WTC11 (cell line): ENCODE measurements around the gene AADAC. TPM values are rescaled to one million over a fixed set of nuclear protein-coding genes. Genes with fewer than 3 reads are reported as not detected.
"Not testable (repeated sequence)": the region's sequence is repeated elsewhere in the genome, so short reads cannot be mapped to it uniquely, and the experiment has no call there.

ENCODE experiments used
- ATAC-seq: fragments of 200-7000 bp; cut with Tn5 transposase; 2 replicates; pipeline ENCODE4 v1.10.0; 2021; ENCODE audit warnings: mild to moderate bottlenecking, moderate library complexity
- CTCF ChIA-PET: fragments of 300-600 bp; sonication (Branson Sonifier 250); formaldehyde crosslinking; loops from one replicate; lab custom pipeline; 2021; ENCODE audit warnings: antibody characterized with exemption; lab: Charles Lee
- POLR2A ChIA-PET: fragments of 350-600 bp; sonication (Branson Sonifier 250); formaldehyde crosslinking; loops from one replicate; lab custom pipeline; 2021; ENCODE audit warnings: antibody characterized with exemption; lab: Charles Lee
- DNase-seq: peaks from one replicate; pipeline ENCODE4 v3.0.0; 2021; ENCODE audit warnings: low spot score
- H3K27ac Mint-ChIP-seq: 2 replicates; pipeline ENCODE4 v1.8.0; 2021; ENCODE audit warnings: mixed read lengths
- H3K27me3 Mint-ChIP-seq: 2 replicates; pipeline ENCODE4 v1.8.0; 2021; ENCODE audit warnings: low read depth, mild to moderate bottlenecking, moderate library complexity, mixed read lengths
- H3K36me3 Mint-ChIP-seq: 2 replicates; pipeline ENCODE4 v1.8.0; 2021; ENCODE audit warnings: mixed read lengths
- H3K4me1 Mint-ChIP-seq: 2 replicates; pipeline ENCODE4 v1.8.0; 2022; ENCODE audit warnings: mixed read lengths
- H3K4me3 Mint-ChIP-seq: 2 replicates; pipeline ENCODE4 v1.8.0; 2021; ENCODE audit warnings: mild to moderate bottlenecking, moderate library complexity, mixed read lengths
- H3K9me3 Mint-ChIP-seq: 2 replicates; pipeline ENCODE4 v1.8.0; 2021; ENCODE audit warnings: mixed read lengths
- ARID4B ChIP-seq: sonication (generic); formaldehyde crosslinking; IDR thresholded peaks from 2 replicates; pipeline ENCODE4 v1.8.0; 2023; ENCODE audit warnings: missing genetic modification reagents, mild to moderate bottlenecking, borderline replicate concordance
- ATF2 ChIP-seq: sonication (generic); formaldehyde crosslinking; IDR thresholded peaks from 2 replicates; pipeline ENCODE4 v1.8.1; 2022; ENCODE audit warnings: low read depth, missing genetic modification reagents, borderline replicate concordance
- CBFB ChIP-seq: sonication (generic); formaldehyde crosslinking; IDR thresholded peaks from 2 replicates; pipeline ENCODE4 v1.8.1; 2022; ENCODE audit warnings: mild to moderate bottlenecking, low read depth, missing genetic modification reagents
- CREM ChIP-seq: sonication (generic); formaldehyde crosslinking; IDR thresholded peaks from 2 replicates; pipeline ENCODE4 v1.8.1; 2022; ENCODE audit warnings: mild to moderate bottlenecking, missing genetic modification reagents, moderate library complexity
- CTCF ChIP-seq: fragments of 200-600 bp; IDR thresholded peaks from 2 replicates; pipeline ENCODE4 v1.8.0; 2022; ENCODE audit warnings: antibody characterized with exemption
- E2F4 ChIP-seq: sonication (generic); formaldehyde crosslinking; IDR thresholded peaks from 2 replicates; pipeline ENCODE4 v1.8.1; 2022; ENCODE audit warnings: low read depth, mild to moderate bottlenecking, moderate library complexity, missing genetic modification reagents, borderline replicate concordance
- ERG ChIP-seq: fragments of 250-450 bp; sonication (Bioruptor Pico); IDR thresholded peaks from 2 replicates; pipeline ENCODE4 v1.8.0; 2021; ENCODE audit warnings: mild to moderate bottlenecking
- ETV6 ChIP-seq: sonication (generic); formaldehyde crosslinking; IDR thresholded peaks from 2 replicates; pipeline ENCODE4 v1.8.1; 2022; ENCODE audit warnings: mild to moderate bottlenecking, missing genetic modification reagents
- MXD4 ChIP-seq: fragments of 250-450 bp; sonication (Bioruptor Pico); IDR thresholded peaks from 2 replicates; pipeline ENCODE4 v1.8.0; 2021; ENCODE audit warnings: mild to moderate bottlenecking, moderate library complexity, borderline replicate concordance
- NFATC4 ChIP-seq: fragments of 250-450 bp; sonication (Bioruptor Pico); IDR thresholded peaks from 2 replicates; pipeline ENCODE4 v1.9.0; 2021; ENCODE audit warnings: mild to moderate bottlenecking
- SMAD3 ChIP-seq: sonication (generic); formaldehyde crosslinking; IDR thresholded peaks from 2 replicates; pipeline ENCODE4 v1.8.0; 2022; ENCODE audit warnings: missing genetic modification reagents, mild to moderate bottlenecking, borderline replicate concordance
- SP1 ChIP-seq: sonication (generic); formaldehyde crosslinking; conservative IDR thresholded peaks from 2 replicates; pipeline ENCODE4 v1.8.1; 2022; ENCODE audit warnings: missing genetic modification reagents
- STAT6 ChIP-seq: sonication (generic); formaldehyde crosslinking; conservative IDR thresholded peaks from 2 replicates; pipeline ENCODE4 v1.8.1; 2023; ENCODE audit warnings: mild to moderate bottlenecking, low read depth, missing genetic modification reagents, moderate library complexity
- ZNF232 ChIP-seq: sonication (generic); formaldehyde crosslinking; IDR thresholded peaks from 2 replicates; pipeline ENCODE4 v1.8.0; 2022; ENCODE audit warnings: mild to moderate bottlenecking, missing genetic modification reagents
- ZNF281 ChIP-seq: sonication (generic); formaldehyde crosslinking; IDR thresholded peaks from 2 replicates; pipeline ENCODE4 v1.8.0; 2023; ENCODE audit warnings: mild to moderate bottlenecking, missing genetic modification reagents
- ZNF416 ChIP-seq: fragments of 250-450 bp; sonication (Bioruptor Pico); IDR thresholded peaks from 2 replicates; pipeline ENCODE4 v1.9.0; 2021; ENCODE audit warnings: mild to moderate bottlenecking, inconsistent platforms
- ZSCAN18 ChIP-seq: fragments of 250-450 bp; sonication (Bioruptor Pico); IDR thresholded peaks from 2 replicates; pipeline ENCODE4 v2.1.2; 2022; ENCODE audit warnings: mild to moderate bottlenecking, moderate library complexity
- total RNA-seq: library from RNA; stranded (reverse); gene quantifications from 3 replicates; pipeline ENCODE4 v1.2.3, GENCODE V29; 2021

Gene AADAC
- total RNA-seq, 1 experiment from 2014 or later = 0.11 TPM

- TF ChIP-seq SMAD3 (CRISPR knock-in tag) (no peak), SP1 (no peak), ARID4B (no peak), ETV6 (CRISPR knock-in tag) (no peak), CREM (CRISPR knock-in tag) (no peak), ZSCAN18 (no peak), MXD4 (CRISPR knock-in tag) (no peak), ERG (CRISPR knock-in tag) (no peak)
Observed at GRCh38 chr3:151806838-151807237, 7.1 kb upstream of the AADAC start (continued).

- H3K4me3 Mint-ChIP-seq, ATAC-seq, H3K4me1 Mint-ChIP-seq, H3K27ac Mint-ChIP-seq, CTCF ChIA-PET, DNase-seq, H3K36me3 Mint-ChIP-seq, H3K27me3 Mint-ChIP-seq, POLR2A ChIA-PET: not testable (repeated sequence)
- peaks cover 25% of the 10 kb centered on the region for H3K9me3 Mint-ChIP-seq
Observed at GRCh38 chr3:151808926-151809325, 5.0 kb upstream of the AADAC start.

- no peak overlapping the region for H3K27ac Mint-ChIP-seq
- CTCF ChIA-PET = no interaction called here
- TF ChIP-seq CBFB (CRISPR knock-in tag) (no peak), ZNF416 (no peak), ZNF281 (CRISPR knock-in tag) (no peak), CTCF (no peak), ZNF232 (CRISPR knock-in tag) (no peak), STAT6 (CRISPR knock-in tag) (no peak), E2F4 (CRISPR knock-in tag) (no peak), NFATC4 (CRISPR knock-in tag) (no peak), ATF2 (no peak)
Observed at GRCh38 chr3:151811474-151811873, 2.4 kb upstream of the AADAC start.

More at GRCh38 chr3:151811474-151811873, 2.4 kb upstream of the AADAC start:
- H3K27me3 Mint-ChIP-seq = no peaks in the 10 kb centered on the region
- ATAC-seq (no peak), DNase-seq (no peak)
- peaks cover 9% of the 10 kb centered on the region for H3K4me1 Mint-ChIP-seq
- POLR2A ChIA-PET = no interaction called here
- H3K9me3 Mint-ChIP-seq = peaks cover 22% of the 10 kb centered on the region
- H3K36me3 Mint-ChIP-seq = peaks cover 10% of the 10 kb centered on the region
- no peak overlapping the region for H3K4me3 Mint-ChIP-seq
